ENCODE measurements around the gene FGFRL1.

DNA sequence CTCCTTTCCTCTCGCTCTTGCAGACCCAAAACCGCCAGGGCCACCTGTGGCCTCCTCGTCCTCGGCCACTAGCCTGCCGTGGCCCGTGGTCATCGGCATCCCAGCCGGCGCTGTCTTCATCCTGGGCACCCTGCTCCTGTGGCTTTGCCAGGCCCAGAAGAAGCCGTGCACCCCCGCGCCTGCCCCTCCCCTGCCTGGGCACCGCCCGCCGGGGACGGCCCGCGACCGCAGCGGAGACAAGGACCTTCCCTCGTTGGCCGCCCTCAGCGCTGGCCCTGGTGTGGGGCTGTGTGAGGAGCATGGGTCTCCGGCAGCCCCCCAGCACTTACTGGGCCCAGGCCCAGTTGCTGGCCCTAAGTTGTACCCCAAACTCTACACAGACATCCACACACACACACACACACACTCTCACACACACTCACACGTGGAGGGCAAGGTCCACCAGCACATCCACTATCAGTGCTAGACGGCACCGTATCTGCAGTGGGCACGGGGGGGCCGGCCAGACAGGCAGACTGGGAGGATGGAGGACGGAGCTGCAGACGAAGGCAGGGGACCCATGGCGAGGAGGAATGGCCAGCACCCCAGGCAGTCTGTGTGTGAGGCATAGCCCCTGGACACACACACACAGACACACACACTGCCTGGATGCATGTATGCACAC lies 13.6 kb downstream of the FGFRL1 start:
- TF ChIP-seq FOXP2 (optimal IDR thresholded peaks at IDR 0.05; ENCODE audit: control extremely low read depth, extremely low read length, insufficient read depth) (no peak), EZH2 (IDR thresholded peaks at IDR 0.05) (no peak), POLR2AphosphoS5 (IDR thresholded peaks at IDR 0.05; ENCODE audit: borderline replicate concordance, low read depth, low read length) (no peak)

All from SK-N-MC (cell line).